ENCODE measurements around the gene ADGRL1.

DNA sequence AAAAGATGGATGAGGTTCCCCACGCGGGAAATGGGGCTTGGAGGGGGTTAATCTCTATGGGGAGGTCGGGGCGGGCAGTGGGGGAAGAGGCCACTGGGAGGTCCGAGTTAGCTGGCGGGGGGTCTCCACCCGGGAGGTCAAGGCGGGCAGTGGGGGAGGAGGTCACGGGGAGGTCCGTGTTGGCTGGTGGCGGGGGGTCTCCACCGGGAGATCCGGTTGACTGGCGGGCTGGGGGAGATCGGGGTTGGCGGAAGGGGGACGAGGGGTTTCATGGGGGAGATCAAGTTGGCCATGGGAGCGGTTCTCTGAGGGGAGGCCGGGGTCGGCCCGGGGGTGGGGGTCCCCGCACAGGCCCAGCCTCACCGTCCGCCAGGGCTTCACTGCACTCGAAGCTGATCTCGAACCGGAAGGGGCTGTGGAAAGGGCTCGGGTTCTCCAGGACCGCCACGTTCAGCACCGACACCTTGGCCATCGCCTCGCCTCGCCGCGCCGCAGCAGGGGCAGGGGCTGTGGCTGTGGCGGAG, 69.9 kb downstream of the ADGRL1 start:
- TF ChIP-seq CTCF (IDR thresholded peaks at IDR 0.05 in 4 of 5, conservative IDR thresholded peaks at IDR 0.05 in 1 of 5) (no peak), POLR2A (IDR thresholded peaks at IDR 0.05) (no peak)
